ENCODE results near the gene BOLA3.

Gene BOLA3

GRCh38 chr2:74096052-74096451 is 51.7 kb downstream of the BOLA3 start:
- no peak for TF ChIP-seq CTCF (conservative IDR thresholded peaks at IDR 0.05; ENCODE audit: low read length)
- H3K4me3 ChIP-seq (ENCODE audit: low read length) = no peak overlapping the region
- DNase-seq (ENCODE audit: low read depth) = no peak

GRCh38 chr2:74095632-74096031 is 52.1 kb downstream of the BOLA3 start:
- H3K4me3 ChIP-seq (ENCODE audit: low read length) = no peak overlapping the region
- no peak for DNase-seq (ENCODE audit: low read depth)
- no peak for TF ChIP-seq CTCF (conservative IDR thresholded peaks at IDR 0.05; ENCODE audit: low read length)

- no peak overlapping the region for H3K4me3 ChIP-seq (ENCODE audit: low read length)
- TF ChIP-seq CTCF (conservative IDR thresholded peaks at IDR 0.05; ENCODE audit: low read length) = no peak
- DNase-seq (ENCODE audit: low read depth) = no peak
Observed at GRCh38 chr2:74094291-74094690, 53.4 kb downstream of the BOLA3 start.

GRCh38 chr2:74093840-74094239 is 53.9 kb downstream of the BOLA3 start:
- TF ChIP-seq CTCF (conservative IDR thresholded peaks at IDR 0.05; ENCODE audit: low read length) = no peak
- no peak overlapping the region for H3K4me3 ChIP-seq (ENCODE audit: low read length)
- no peak for DNase-seq (ENCODE audit: low read depth)

- H3K4me3 ChIP-seq (ENCODE audit: low read length) = no peak overlapping the region
- TF ChIP-seq CTCF (conservative IDR thresholded peaks at IDR 0.05; ENCODE audit: low read length) = no peak
- DNase-seq (ENCODE audit: low read depth) = no peak
Observed at GRCh38 chr2:74093426-74093825, 54.3 kb downstream of the BOLA3 start.

GRCh38 chr2:74092275-74092674 is 55.4 kb downstream of the BOLA3 start:
- DNase-seq (ENCODE audit: low read depth) = peak; percentile 21
- TF ChIP-seq CTCF (conservative IDR thresholded peaks at IDR 0.05; ENCODE audit: low read length) = no peak
- no peak overlapping the region for H3K4me3 ChIP-seq (ENCODE audit: low read length)

- no peak for DNase-seq (ENCODE audit: low read depth)
- TF ChIP-seq CTCF (conservative IDR thresholded peaks at IDR 0.05; ENCODE audit: low read length) = no peak
- H3K4me3 ChIP-seq (ENCODE audit: low read length) = no peak overlapping the region
Observed at GRCh38 chr2:74091391-74091790, 56.3 kb downstream of the BOLA3 start.
